ENCODE data around the gene RBCK1. TPM values are rescaled to one million over a fixed set of nuclear protein-coding genes. Genes with fewer than 3 reads are reported as not detected.

RBCK1 gene
- 111 and 128 TPM in 2 replicates for total RNA-seq

GRCh38 chr20:407953-408842, at the start of gene RBCK1:
Gene RBCK1 (plus strand): TSS chr20:408299. CDS start chr20:408758, 459 bp downstream.

DNA sequence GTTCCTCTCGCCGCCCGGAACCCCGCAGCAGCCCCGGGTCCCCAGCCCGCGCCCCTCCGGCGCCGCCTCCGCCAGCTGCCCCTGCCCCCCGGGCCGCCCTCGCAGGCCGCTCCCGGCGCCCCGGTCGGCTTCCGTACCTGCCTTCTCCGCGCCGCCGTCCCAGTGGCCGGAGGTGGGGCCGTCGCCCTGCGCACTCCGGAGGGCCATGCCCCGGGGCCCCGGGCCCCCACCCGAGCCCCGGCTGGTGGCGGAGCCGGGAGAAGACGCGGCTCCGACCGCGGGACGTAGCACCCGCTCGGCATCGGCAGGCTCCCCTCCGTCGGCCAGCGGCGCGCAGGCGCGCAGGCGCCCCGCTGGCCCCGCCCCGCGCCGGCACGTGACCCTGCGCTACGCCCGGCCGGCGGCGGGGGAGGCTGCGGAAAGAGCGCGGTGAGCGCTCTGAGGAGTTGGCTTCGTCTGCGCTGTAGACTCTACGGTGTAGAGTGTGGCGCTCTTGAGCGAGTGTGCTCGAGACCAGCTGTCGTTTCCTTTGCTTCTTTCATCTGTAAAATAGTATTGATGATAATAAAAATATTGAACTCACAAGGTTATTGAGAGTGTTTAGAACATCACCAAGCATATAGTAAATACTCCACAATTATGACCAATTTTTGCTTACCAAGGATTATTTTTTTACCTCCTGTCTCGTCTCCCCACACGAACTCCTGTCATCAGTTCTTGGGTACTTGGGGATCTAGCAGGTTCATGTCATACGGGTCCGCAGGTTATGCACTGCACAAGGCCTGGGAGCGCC, 54.3 kb downstream of the RBCK1 start, which contains the start of gene TBC1D20:
Gene TBC1D20, minus strand, starts transcription at position 335 of the 793 bp plus-strand sequence. Its CDS starts 128 bp downstream, at position 207.

Other genes with a start within 250 kb of the RBCK1 start
- gene DEFB128, start 218.6 kb upstream of the RBCK1 start, total RNA-seq: not detected in 2 replicates
- gene DEFB129, start 181.0 kb upstream of the RBCK1 start, total RNA-seq: not detected in 2 replicates
- not detected in 2 replicates for gene DEFB132, start 150.6 kb upstream of the RBCK1 start, total RNA-seq
- gene C20orf96, start 117.5 kb upstream of the RBCK1 start, total RNA-seq: 0.53 and 1.7 TPM in 2 replicates
- gene ZCCHC3, start 110.7 kb upstream of the RBCK1 start, total RNA-seq: 10.7 and 11.9 TPM in 2 replicates
- gene SOX12, start 82.7 kb upstream of the RBCK1 start, total RNA-seq: 8.6 and 11.7 TPM in 2 replicates
- gene NRSN2, start 61.2 kb upstream of the RBCK1 start, total RNA-seq: 78.9 and 110 TPM in 2 replicates
- 122 and 125 TPM in 2 replicates for gene TRIB3, start 27.5 kb upstream of the RBCK1 start, total RNA-seq
- gene TBC1D20, start 54.2 kb downstream of the RBCK1 start, total RNA-seq: 27.7 and 39.9 TPM in 2 replicates
- gene CSNK2A1, start 135.5 kb downstream of the RBCK1 start, total RNA-seq: 90.8 and 101 TPM in 2 replicates
- gene TCF15, start 202.0 kb downstream of the RBCK1 start, total RNA-seq: not detected in 2 replicates
- gene SRXN1, start 244.9 kb downstream of the RBCK1 start, total RNA-seq: 42.1 and 44.8 TPM in 2 replicates